H9 (cell line): ENCODE results near the gene TMCO6. TPM values are rescaled to one million over a fixed set of nuclear protein-coding genes. Genes with fewer than 3 reads are reported as not detected.

Experiments
- DNase-seq: peaks from one replicate; pipeline ENCODE4 v3.0.0-alpha.2; 2017
- H2AFZ ChIP-seq: one replicate; pipeline ENCODE4 v1.6.1; 2013; ENCODE audit warnings: mild to moderate bottlenecking, low read length, control low read depth, moderate library complexity
- H2AK5ac ChIP-seq: 2 replicates; pipeline ENCODE4 v1.6.1; 2013; ENCODE audit warnings: low read length, control low read depth, mixed read lengths; ENCODE audit not compliant: insufficient read length
- H2BK120ac ChIP-seq: one replicate; pipeline ENCODE4 v1.6.1; 2013; ENCODE audit warnings: low read depth, mild to moderate bottlenecking, low read length, control low read depth, inconsistent platforms; ENCODE audit not compliant: poor library complexity, severe bottlenecking
- H2BK12ac ChIP-seq: 2 replicates; pipeline ENCODE4 v1.6.1; 2013; ENCODE audit warnings: low read length, control low read depth, mixed read lengths, low read depth; ENCODE audit not compliant: insufficient read length
- H2BK15ac ChIP-seq: 2 replicates; pipeline ENCODE4 v1.6.1; 2013; ENCODE audit warnings: low read depth, low read length, control low read depth
- H2BK20ac ChIP-seq: one replicate; pipeline ENCODE4 v1.6.1; 2013; ENCODE audit warnings: low read depth, mild to moderate bottlenecking, low read length, control low read depth, inconsistent platforms; ENCODE audit not compliant: poor library complexity, severe bottlenecking
- H2BK5ac ChIP-seq: 2 replicates; pipeline ENCODE4 v1.6.1; 2013; ENCODE audit warnings: low read length, control low read depth, mixed read lengths; ENCODE audit not compliant: insufficient read length
- H3K14ac ChIP-seq: 2 replicates; pipeline ENCODE4 v1.6.1; 2013; ENCODE audit warnings: low read length, control low read depth; ENCODE audit not compliant: insufficient read depth
- H3K18ac ChIP-seq: 2 replicates; pipeline ENCODE4 v1.6.1; 2013; ENCODE audit warnings: low read depth, mild to moderate bottlenecking, mixed read lengths, low read length, control low read depth; ENCODE audit not compliant: insufficient read length
- H3K23ac ChIP-seq: 2 replicates; pipeline ENCODE4 v1.6.1; 2013; ENCODE audit warnings: low read length, control low read depth, mixed read lengths, low read depth; ENCODE audit not compliant: insufficient read length
- H3K23me2 ChIP-seq: 2 replicates; pipeline ENCODE4 v1.6.1; 2013; ENCODE audit warnings: low read depth, mild to moderate bottlenecking, mixed read lengths, low read length, control low read depth; ENCODE audit not compliant: insufficient read length, poor library complexity, severe bottlenecking
- H3K27ac ChIP-seq: 2 replicates; pipeline ENCODE4 v1.5.1; 2013; ENCODE audit warnings: low read length, control low read depth, mixed read lengths, low read depth; ENCODE audit not compliant: insufficient read length
- H3K27me3 ChIP-seq: 2 replicates; pipeline ENCODE4 v1.6.1; 2013; ENCODE audit warnings: low read length, control low read depth, inconsistent platforms; ENCODE audit not compliant: insufficient read depth
- H3K4ac ChIP-seq: 2 replicates; pipeline ENCODE4 v1.6.1; 2013; ENCODE audit warnings: low read depth, mild to moderate bottlenecking, control low read depth, inconsistent platforms, low read length, moderate library complexity
- H3K4me1 ChIP-seq: 2 replicates; pipeline ENCODE4 v1.6.1; 2013; ENCODE audit warnings: low read length, control low read depth, inconsistent platforms; ENCODE audit not compliant: insufficient read depth
- H3K4me2 ChIP-seq: 2 replicates; pipeline ENCODE4 v1.6.1; 2013; ENCODE audit warnings: low read length, control low read depth, mixed read lengths; ENCODE audit not compliant: insufficient read length, insufficient read depth
- H3K56ac ChIP-seq: 2 replicates; pipeline ENCODE4 v1.6.1; 2013; ENCODE audit warnings: low read depth, mild to moderate bottlenecking, mixed read lengths, low read length, control low read depth; ENCODE audit not compliant: insufficient read length
- H3K79me1 ChIP-seq: 2 replicates; pipeline ENCODE4 v1.6.1; 2013; ENCODE audit warnings: low read depth, mild to moderate bottlenecking, moderate library complexity, low read length, control low read depth, inconsistent platforms; ENCODE audit not compliant: insufficient read depth, poor library complexity, severe bottlenecking
- H3K79me2 ChIP-seq: 2 replicates; pipeline ENCODE4 v1.6.1; 2013; ENCODE audit warnings: low read length, control low read depth, inconsistent platforms; ENCODE audit not compliant: insufficient read depth
- H3K9ac ChIP-seq: 2 replicates; pipeline ENCODE4 v1.6.1; 2013; ENCODE audit warnings: low read length, control low read depth, mixed read lengths; ENCODE audit not compliant: insufficient read length; ENCODE audit errors: extremely low read depth
- H3K9me3 ChIP-seq: one replicate; pipeline ENCODE4 v1.6.1; 2013; ENCODE audit warnings: low read depth, low read length, inconsistent platforms; ENCODE audit not compliant: control insufficient read depth
- H3T11ph ChIP-seq: one replicate; pipeline ENCODE4 v1.6.1; 2013; ENCODE audit warnings: mild to moderate bottlenecking, low read length, control low read depth, inconsistent platforms
- H4K20me1 ChIP-seq: one replicate; pipeline ENCODE4 v1.6.1; 2013; ENCODE audit not compliant: control insufficient read depth, insufficient read length, insufficient read depth
- H4K5ac ChIP-seq: 2 replicates; pipeline ENCODE4 v1.6.1; 2013; ENCODE audit warnings: low read depth, mild to moderate bottlenecking, mixed read lengths, low read length, control low read depth; ENCODE audit not compliant: insufficient read length
- H4K8ac ChIP-seq: replicated peaks from 2 replicates; pipeline ENCODE4 v1.6.1; 2013; ENCODE audit warnings: low read length, control low read depth, mixed read lengths, low read depth; ENCODE audit not compliant: insufficient read length
- H4K91ac ChIP-seq: 2 replicates; pipeline ENCODE4 v1.6.1; 2013; ENCODE audit warnings: low read depth, mild to moderate bottlenecking, moderate library complexity, mixed read lengths, low read length, control low read depth; ENCODE audit not compliant: insufficient read length
- H3K27ac Mint-ChIP-seq, 3 experiments: 2 replicates in 2 of 3; 3 replicates in 1 of 3; pipeline ENCODE4 v1.8.0; 2020 to 2021; ENCODE audit warnings: mixed read lengths in 3 of 3, mild to moderate bottlenecking in 1 of 3, moderate library complexity in 1 of 3
- H3K27me3 Mint-ChIP-seq: 2 replicates; pipeline ENCODE4 v1.8.0; 2021; ENCODE audit warnings: low read depth, mild to moderate bottlenecking, moderate library complexity, mixed read lengths
- H3K36me3 Mint-ChIP-seq, 3 experiments: 2 replicates in 2 of 3; 3 replicates in 1 of 3; pipeline ENCODE4 v1.8.0; 2020 to 2021; ENCODE audit warnings: low read depth in 3 of 3, mixed read lengths in 3 of 3; ENCODE audit not compliant: insufficient read depth in 1 of 3
- H3K4me1 Mint-ChIP-seq, 2 experiments: 2 replicates each; pipeline ENCODE4 v1.8.0; 2020; ENCODE audit warnings: mixed read lengths in 2 of 2
- H3K4me3 Mint-ChIP-seq, 2 experiments: 2 replicates in 1 of 2; 3 replicates in 1 of 2; pipeline ENCODE4 v1.8.0; 2020 to 2021; ENCODE audit warnings: mild to moderate bottlenecking in 2 of 2, mixed read lengths in 2 of 2, moderate library complexity in 1 of 2
- H3K9me3 Mint-ChIP-seq, 2 experiments: 2 replicates in 1 of 2; 3 replicates in 1 of 2; pipeline ENCODE4 v1.8.0; 2020; ENCODE audit warnings: mild to moderate bottlenecking in 2 of 2, mixed read lengths in 2 of 2, moderate library complexity in 1 of 2
- WGBS: extraction: QIAGEN DNeasy Blood & Tissue Kit; methylation state at CpG from one replicate; pipeline ENCODE4 v1.1.7; 2013; ENCODE audit warnings: missing lambda C conversion rate, low lambda C conversion rate, mixed read lengths; ENCODE audit not compliant: insufficient read length; ENCODE audit errors: extremely low coverage; 5-methylcytosine and 5-hydroxymethylcytosine counted together
- total RNA-seq: library from RNA; stranded (reverse); gene quantifications from 2 replicates; pipeline ENCODE4 v1.2.1, GENCODE V29; 2021
- TF ChIP-seq, protein P1 (sequence below): fragments of 200-600 bp; sonication (generic); conservative IDR thresholded peaks from 3 replicates; pipeline ENCODE4 v1.8.0; 2021; ENCODE audit warnings: antibody characterized with exemption, mild to moderate bottlenecking

Gene TMCO6
- total RNA-seq, 1 experiment from 2014 or later, result 39.3 TPM

- H3K4me2 ChIP-seq, result no peak overlapping the region
- Mint-ChIP-seq H3K4me3 (no peak overlapping the region), H3K27me3 (peaks cover 6% of the 10 kb centered on the region)
Observed at GRCh38 chr5:140632366-140633020, 6.8 kb upstream of the TMCO6 start.

More at GRCh38 chr5:140632366-140633020, 6.8 kb upstream of the TMCO6 start:
- H2BK12ac ChIP-seq, result no peak overlapping the region
- no peak for DNase-seq
- no peaks in the 10 kb centered on the region for H3K23me2 ChIP-seq
- H4K5ac ChIP-seq, result no peak overlapping the region
- TF ChIP-seq, protein P1, sequence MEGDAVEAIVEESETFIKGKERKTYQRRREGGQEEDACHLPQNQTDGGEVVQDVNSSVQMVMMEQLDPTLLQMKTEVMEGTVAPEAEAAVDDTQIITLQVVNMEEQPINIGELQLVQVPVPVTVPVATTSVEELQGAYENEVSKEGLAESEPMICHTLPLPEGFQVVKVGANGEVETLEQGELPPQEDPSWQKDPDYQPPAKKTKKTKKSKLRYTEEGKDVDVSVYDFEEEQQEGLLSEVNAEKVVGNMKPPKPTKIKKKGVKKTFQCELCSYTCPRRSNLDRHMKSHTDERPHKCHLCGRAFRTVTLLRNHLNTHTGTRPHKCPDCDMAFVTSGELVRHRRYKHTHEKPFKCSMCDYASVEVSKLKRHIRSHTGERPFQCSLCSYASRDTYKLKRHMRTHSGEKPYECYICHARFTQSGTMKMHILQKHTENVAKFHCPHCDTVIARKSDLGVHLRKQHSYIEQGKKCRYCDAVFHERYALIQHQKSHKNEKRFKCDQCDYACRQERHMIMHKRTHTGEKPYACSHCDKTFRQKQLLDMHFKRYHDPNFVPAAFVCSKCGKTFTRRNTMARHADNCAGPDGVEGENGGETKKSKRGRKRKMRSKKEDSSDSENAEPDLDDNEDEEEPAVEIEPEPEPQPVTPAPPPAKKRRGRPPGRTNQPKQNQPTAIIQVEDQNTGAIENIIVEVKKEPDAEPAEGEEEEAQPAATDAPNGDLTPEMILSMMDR, result no peak
- peaks cover 4 to 9% (median 6%) of the 10 kb centered on the region in 3 experiments; a peak in 6 of 7 replicates for H3K36me3 Mint-ChIP-seq
- no peaks in the 10 kb centered on the region for H3K79me2 ChIP-seq
- H3K4me1 ChIP-seq, result no peaks in the 10 kb centered on the region
- no peak overlapping the region for H3K18ac ChIP-seq
- H2AK5ac ChIP-seq, result no peak overlapping the region
- H2BK5ac ChIP-seq, result no peak overlapping the region
- no peak overlapping the region for H3K4ac ChIP-seq
- peaks cover 16% of the 10 kb centered on the region for H3K9me3 ChIP-seq
- H3K27ac ChIP-seq, result no peak overlapping the region
- H3K23ac ChIP-seq, result no peak overlapping the region
- no peaks in the 10 kb centered on the region for H3K27me3 ChIP-seq
- H4K8ac ChIP-seq, result no peak overlapping the region
- H3K79me1 ChIP-seq, result no peaks in the 10 kb centered on the region
- no peak overlapping the region for H2AFZ ChIP-seq
- H3K14ac ChIP-seq, result no peak overlapping the region
- H4K20me1 ChIP-seq, result no peaks in the 10 kb centered on the region
- H2BK120ac ChIP-seq, result no peak overlapping the region
- H3K9ac ChIP-seq, result no peak overlapping the region
- no peak overlapping the region for H3K56ac ChIP-seq
- H3K27ac Mint-ChIP-seq, result no peak overlapping the region
- H4K91ac ChIP-seq, result no peak overlapping the region
- peaks cover under 1% of the 10 kb centered on the region in 2 experiments; a peak in 1 of 4 replicates for H3K4me1 Mint-ChIP-seq
- H2BK20ac ChIP-seq, result no peak overlapping the region
- no CpG with 5 or more reads among the region's 51 CpGs for WGBS
- H3K9me3 Mint-ChIP-seq, result peaks cover 30 to 35% of the 10 kb centered on the region in 2 experiments
- no peak overlapping the region for H3T11ph ChIP-seq
- no peak overlapping the region for H2BK15ac ChIP-seq
